Measurements from ENCODE around the gene TCEAL2. TPM values are rescaled to one million over a fixed set of nuclear protein-coding genes. Genes with fewer than 3 reads are reported as not detected.
"Not testable (repeated sequence)": the region's sequence is repeated elsewhere in the genome, so short reads cannot be mapped to it uniquely, and the experiment has no call there.

TCEAL2 gene
- not detected for total RNA-seq

- peak within 1 kb of the TSS in 1 of 2 donors; percentile 47 for H3K27ac Mint-ChIP-seq
- not testable (repeated sequence) for H3K9me3 Mint-ChIP-seq, H3K36me3 Mint-ChIP-seq
- peak; percentile 43 to 45 for ATAC-seq
- peak in 1 of 2 donors; percentile 2 for DNase-seq (ENCODE audit: low spot score in 2 of 2)
Observed at GRCh38 chrX:102125436-102125835, at the start of gene TCEAL2. Gene TCEAL2, plus strand, starts transcription at chrX:102125679. Its CDS starts 1,152 bp downstream, at chrX:102126831.

GRCh38 chrX:102077426-102077825 lies 48.1 kb upstream of the TCEAL2 start:
- no peak for DNase-seq (ENCODE audit: low spot score in 2 of 2)
- Mint-ChIP-seq H3K27ac (no peak overlapping the region), H3K9me3 (no peaks in the 10 kb centered on the region), H3K36me3 (no peaks in the 10 kb centered on the region)
- ATAC-seq: peak in 1 of 2 donors; percentile 48

- DNase-seq (ENCODE audit: low spot score in 2 of 2) (peak in 1 of 2 donors; percentile 3), ATAC-seq (no peak)
- Mint-ChIP-seq H3K9me3 (no peaks in the 10 kb centered on the region), H3K36me3 (no peaks in the 10 kb centered on the region), H3K27ac (no peak overlapping the region)
Observed at GRCh38 chrX:102085706-102086105, 39.8 kb upstream of the TCEAL2 start.

- DNase-seq (ENCODE audit: low spot score in 2 of 2) (no peak), ATAC-seq (no peak)
- no peaks in the 10 kb centered on the region for H3K9me3 Mint-ChIP-seq
- no peak overlapping the region for H3K27ac Mint-ChIP-seq
- H3K36me3 Mint-ChIP-seq: peaks cover 0 to 9% of the 10 kb centered on the region in 2 donors
Observed at GRCh38 chrX:102113367-102113766, 12.1 kb upstream of the TCEAL2 start.

GRCh38 chrX:102115748-102116147 lies 9.7 kb upstream of the TCEAL2 start:
- Mint-ChIP-seq H3K36me3 (peaks cover 0 to 9% of the 10 kb centered on the region in 2 donors), H3K27ac (no peak overlapping the region), H3K9me3 (no peaks in the 10 kb centered on the region)
- no peak for ATAC-seq
- DNase-seq (ENCODE audit: low spot score in 2 of 2): no peak

- not testable (repeated sequence) for H3K36me3 Mint-ChIP-seq; H3K9me3 Mint-ChIP-seq; ATAC-seq; DNase-seq (ENCODE audit: low spot score in 2 of 2)
- H3K27ac Mint-ChIP-seq: peak overlapping the region in 1 of 2 donors; percentile 47
Observed at GRCh38 chrX:102125014-102125413, 465 bp upstream of the TCEAL2 start.

GRCh38 chrX:102126080-102126818 lies 770 bp downstream of the TCEAL2 start:
- H3K36me3 Mint-ChIP-seq, H3K9me3 Mint-ChIP-seq, ATAC-seq: not testable (repeated sequence)

GRCh38 chrX:102126863-102127262 lies 1.4 kb downstream of the TCEAL2 start:
- DNase-seq (ENCODE audit: low spot score in 2 of 2) (no peak), ATAC-seq (no peak)
- no peak overlapping the region for H3K27ac Mint-ChIP-seq
- no peaks in the 10 kb centered on the region for H3K36me3 Mint-ChIP-seq
- H3K9me3 Mint-ChIP-seq: no peaks in the 10 kb centered on the region

More at GRCh38 chrX:102126080-102126818, 770 bp downstream of the TCEAL2 start:
- not testable (repeated sequence) for H3K27ac Mint-ChIP-seq; DNase-seq (ENCODE audit: low spot score in 2 of 2)

- ATAC-seq (no peak), DNase-seq (ENCODE audit: low spot score in 2 of 2) (no peak)
- no peaks in the 10 kb centered on the region for H3K9me3 Mint-ChIP-seq
- H3K27ac Mint-ChIP-seq: no peak overlapping the region
- no peaks in the 10 kb centered on the region for H3K36me3 Mint-ChIP-seq
Observed at GRCh38 chrX:102129473-102129872, 4.0 kb downstream of the TCEAL2 start.

GRCh38 chrX:102138064-102138463 lies 12.6 kb downstream of the TCEAL2 start:
- ATAC-seq: no peak
- Mint-ChIP-seq H3K27ac (no peak overlapping the region), H3K36me3 (peaks cover 3% of the 10 kb centered on the region in 2 donors), H3K9me3 (no peaks in the 10 kb centered on the region)
- no peak for DNase-seq (ENCODE audit: low spot score in 2 of 2)

GRCh38 chrX:102140876-102141275 lies 15.4 kb downstream of the TCEAL2 start:
- H3K27ac Mint-ChIP-seq; H3K36me3 Mint-ChIP-seq; ATAC-seq; DNase-seq (ENCODE audit: low spot score in 2 of 2); H3K9me3 Mint-ChIP-seq: not testable (repeated sequence)

GRCh38 chrX:102141631-102142030 lies 16.2 kb downstream of the TCEAL2 start:
- not testable (repeated sequence) for H3K36me3 Mint-ChIP-seq; H3K9me3 Mint-ChIP-seq; H3K27ac Mint-ChIP-seq; DNase-seq (ENCODE audit: low spot score in 2 of 2); ATAC-seq

- H3K36me3 Mint-ChIP-seq; DNase-seq (ENCODE audit: low spot score in 2 of 2); H3K27ac Mint-ChIP-seq; H3K9me3 Mint-ChIP-seq; ATAC-seq: not testable (repeated sequence)
Observed at GRCh38 chrX:102142274-102142673, 16.8 kb downstream of the TCEAL2 start, which contains the start of gene TCEAL6. Gene TCEAL6, minus strand, starts transcription at chrX:102142481.

GRCh38 chrX:102154218-102154860 lies 28.9 kb downstream of the TCEAL2 start:
- no peaks in the 10 kb centered on the region for H3K9me3 Mint-ChIP-seq
- DNase-seq (ENCODE audit: low spot score in 2 of 2): peak in 1 of 2 donors; percentile 5
- peak in 1 of 2 donors; percentile 10 for ATAC-seq
- no peaks in the 10 kb centered on the region for H3K36me3 Mint-ChIP-seq
- H3K27ac Mint-ChIP-seq: peak overlapping the region in 1 of 2 donors; percentile 91

- Mint-ChIP-seq H3K36me3 (no peaks in the 10 kb centered on the region), H3K27ac (peak overlapping the region; percentile 91 to 95), H3K9me3 (no peaks in the 10 kb centered on the region)
- DNase-seq (ENCODE audit: low spot score in 2 of 2) (peak; percentile 7 to 54), ATAC-seq (peak; percentile 59 to 66)
Observed at GRCh38 chrX:102154900-102155805, 29.7 kb downstream of the TCEAL2 start.

- Mint-ChIP-seq H3K36me3 (no peaks in the 10 kb centered on the region), H3K27ac (peak within 1 kb of the TSS; percentile 91 to 95), H3K9me3 (no peaks in the 10 kb centered on the region)
- peak; percentile 35 to 58 for DNase-seq (ENCODE audit: low spot score in 2 of 2)
- peak; percentile 97 to 99 for ATAC-seq
Observed at GRCh38 chrX:102155806-102156179, 30.3 kb downstream of the TCEAL2 start, which contains the start of gene BEX5. Gene BEX5, minus strand, starts transcription at chrX:102155977. Its CDS starts 1,712 bp downstream, at chrX:102154265.

Data from activated naive CD4-positive, alpha-beta T cell treated with anti-CD3 and anti-CD28 coated beads, Interleukin-2, amount 50 U/mL, for 72 hours (primary cell).